HepG2 (cell line): ENCODE data around the gene PEAK3. TPM values are rescaled to one million over a fixed set of nuclear protein-coding genes. Genes with fewer than 3 reads are reported as not detected.

Experiments
- ATAC-seq: fragments of 200-7000 bp; cut with Tn5 transposase; 3 replicates; pipeline ENCODE4 v1.9.1; 2020; ENCODE audit warnings: mild to moderate bottlenecking, moderate library complexity
- BruUV-seq: library from RNA; stranded (reverse); fragments of 400-500 nt; replicated peaks from 2 replicates; lab custom pipeline; 2021; lab: Mats Ljungman, UMichigan
- CTCF ChIA-PET: fragments of 300-600 bp; formaldehyde crosslinking; extraction: SDS; loops from one replicate; lab custom pipeline; 2021; ENCODE audit warnings: low total read pairs, inconsistent platforms, low intra/inter-chr PET ratio; lab: Yijun Ruan, JAX
- POLR2A ChIA-PET: fragments of 350-600 bp; sonication (Branson Sonifier 250); formaldehyde crosslinking; loops from one replicate; lab custom pipeline; 2020; ENCODE audit warnings: antibody characterized with exemption, inconsistent platforms; lab: Yijun Ruan, JAX
- DNase-seq: peaks from one replicate; pipeline ENCODE4 v3.0.0-alpha.2; 2015; ENCODE audit warnings: low spot score
- FAIRE-seq: peaks from 3 replicates; lab custom pipeline; 2011; peaks lifted over from hg19 to GRCh38; lab: Jason Lieb, UNC
- H2AFZ ChIP-seq: one replicate; pipeline ENCODE4 v1.6.1; 2011; ENCODE audit warnings: low read length, inconsistent platforms
- H3K27ac ChIP-seq: fragments of 300-600 bp; 3 replicates; pipeline ENCODE4 v1.8.0; 2011; ENCODE audit warnings: mixed run types, mild to moderate bottlenecking, mixed read lengths, low read length, inconsistent platforms; ENCODE audit not compliant: insufficient read depth; ENCODE audit errors: extremely low read length
- H3K27me3 ChIP-seq, 2 experiments: fragments of 200-600 bp in 1 of 2; 2 replicates in 1 of 2; 3 replicates in 1 of 2; pipeline versions ENCODE4 v1.6.0 to v1.8.0; 2011; ENCODE audit warnings: low read length in 2 of 2, mild to moderate bottlenecking in 2 of 2, moderate library complexity in 2 of 2, inconsistent platforms in 1 of 2; ENCODE audit not compliant: insufficient read depth in 2 of 2, control insufficient read depth in 1 of 2
- H3K36me3 ChIP-seq, 2 experiments: fragments of 200-600 bp in 1 of 2; replicated peaks in 1 of 2; 2 replicates in 1 of 2; 3 replicates in 1 of 2; pipeline versions ENCODE4 v1.5.1 to v1.8.0; 2011; ENCODE audit warnings: low read length in 2 of 2, inconsistent platforms in 1 of 2; ENCODE audit not compliant: insufficient read depth in 2 of 2, control insufficient read depth in 1 of 2
- H3K4me1 ChIP-seq: 2 replicates; pipeline ENCODE4 v1.5.1; 2012; ENCODE audit warnings: low read length, inconsistent platforms; ENCODE audit not compliant: insufficient read depth
- H3K4me2 ChIP-seq: 2 replicates; pipeline ENCODE4 v1.6.0; 2011; ENCODE audit warnings: low read depth, low read length, inconsistent platforms
- H3K4me3 ChIP-seq, 3 experiments: fragments of 200-600 bp in 1 of 3; sonication (generic), shearing (Covaris generic) in 1 of 3; replicated peaks in 1 of 3; 2 replicates each; pipeline ENCODE4 v1.5.1; 2011 to 2016; ENCODE audit warnings: low read length in 3 of 3, inconsistent platforms in 2 of 3, low read depth in 2 of 3, mild to moderate bottlenecking in 2 of 3, control low read depth in 1 of 3, mixed read lengths in 1 of 3; ENCODE audit not compliant: insufficient read depth in 1 of 3
- H3K79me2 ChIP-seq: one replicate; pipeline ENCODE4 v1.6.1; 2011; ENCODE audit warnings: low read length, inconsistent platforms; ENCODE audit not compliant: insufficient read depth
- H3K9ac ChIP-seq: 2 replicates; pipeline ENCODE4 v1.6.0; 2011; ENCODE audit warnings: mild to moderate bottlenecking, low read depth, low read length, inconsistent platforms; ENCODE audit not compliant: insufficient read depth
- H3K9me3 ChIP-seq: 2 replicates; pipeline ENCODE4 v1.5.1; 2012; ENCODE audit warnings: mild to moderate bottlenecking, low read length
- H4K20me1 ChIP-seq: 2 replicates; pipeline ENCODE4 v1.6.0; 2011; ENCODE audit warnings: inconsistent platforms, mild to moderate bottlenecking, low read length, moderate library complexity; ENCODE audit not compliant: insufficient read depth
- ARHGAP35 ChIP-seq: sonication (generic); formaldehyde crosslinking; IDR thresholded peaks from 2 replicates; pipeline ENCODE4 v1.9.0; 2022; ENCODE audit warnings: mild to moderate bottlenecking, inconsistent platforms, moderate library complexity, missing genetic modification reagents, borderline replicate concordance
- ZBTB33 ChIP-seq: sonication (generic); formaldehyde crosslinking; IDR thresholded peaks from 2 replicates; pipeline ENCODE4 v1.4.0; 2020; ENCODE audit warnings: missing genetic modification reagents
- ZFP36 ChIP-seq: fragments of 150-350 bp; IDR thresholded peaks from 2 replicates; pipeline ENCODE4 v1.6.1; 2018; ENCODE audit warnings: borderline replicate concordance, low read length, low read depth; ENCODE audit not compliant: partially characterized antibody
- ZMYM4 ChIP-seq: sonication (generic); formaldehyde crosslinking; IDR thresholded peaks from 2 replicates; pipeline ENCODE4 v1.8.1; 2023; ENCODE audit warnings: mild to moderate bottlenecking, missing genetic modification reagents
- ZNF552 ChIP-seq: sonication (generic); formaldehyde crosslinking; IDR thresholded peaks from 2 replicates; pipeline ENCODE4 v1.9.0; 2022; ENCODE audit warnings: missing genetic modification reagents, mild to moderate bottlenecking, borderline replicate concordance
- WGBS: methylation state at CpG from one replicate; pipeline ENCODE4 v1.1.6; 2017; ENCODE audit warnings: low lambda C conversion rate; 5-methylcytosine and 5-hydroxymethylcytosine counted together
- in situ Hi-C: cut with HindIII; loops from 2 replicates; pipeline ENCODE4 v1.10.0; 2017; ENCODE audit warnings: low pct_unique_long_range_greater_than_20kb; ENCODE audit not compliant: extremely low pct_ligation_motif_present
- intact Hi-C: fragments of 100-400 bp; cut with micrococcal nuclease; formaldehyde crosslinking; loops from one replicate; pipeline ENCODE4 v1.10.0; 2022; ENCODE audit not compliant: unreplicated experiment
- polyA plus RNA-seq, 8 experiments: library from polyadenylated mRNA; depleted of rRNA in 3 of 8; stranded (reverse) in 7 of 8; unstranded in 1 of 8; fragments of >200 nt; fragmentation: Illumina TruSeq in 4 of 8; extraction: Trizol in 4 of 8; gene quantifications; 2 replicates each; pipeline versions ENCODE4 v1.2.1 to v1.2.3, GENCODE V29; 2011 to 2016; ENCODE audit warnings: low read depth in 4 of 8, missing spikeins in 1 of 8, mixed read lengths in 1 of 8; ENCODE audit not compliant: insufficient read depth in 1 of 8
- total RNA-seq, 5 experiments: library from RNA; depleted of rRNA; stranded (reverse); fragments of >200 nt; fragmentation: Illumina TruSeq; extraction: Trizol; gene quantifications; 2 replicates each; pipeline ENCODE4 v1.2.3, GENCODE V29; 2016; ENCODE audit warnings: low read depth in 1 of 5

PEAK3 gene
- total and polyA plus RNA-seq, 2 of the 13 experiments (the other 11 are each of a cell fraction or from before 2014, with no cell fraction given) = not detected

- BruUV-seq = no TSS peak
- H2AFZ ChIP-seq = no peak overlapping the region
- ATAC-seq = no peak
- peaks cover 64% of the 10 kb centered on the region for H3K4me1 ChIP-seq
- H3K4me3 ChIP-seq = no peak overlapping the region
- TF ChIP-seq ZNF552 (CRISPR knock-in tag) (no peak), ZBTB33 (CRISPR knock-in tag) (peak; percentile 47; the same call in 1 of the 2 replicates), ZMYM4 (no peak), ARHGAP35 (no peak), ZFP36 (peak; percentile 54)
- TF ChIP-seq, all 625 proteins: peak for 2
- in situ Hi-C loops (no loop called here), intact Hi-C loops (no loop called here)
- 97% methylated on average over 8 of the region's 8 CpGs for WGBS
- Histone ChIP-seq H3K27me3 (no peaks in the 10 kb centered on the region), H4K20me1 (peaks cover 45% of the 10 kb centered on the region), H3K9ac (peak overlapping the region; percentile 18), H3K4me2 (peak overlapping the region; percentile 98; the same call in 1 of the 2 replicates), H3K9me3 (no peaks in the 10 kb centered on the region), H3K27ac (peak overlapping the region; percentile 58), H3K36me3 (peaks cover 25 to 50% of the 10 kb centered on the region in 2 experiments; a peak in 4 of 5 replicates), H3K79me2 (peaks cover 60% of the 10 kb centered on the region)
- POLR2A ChIA-PET = interaction anchor here (1.1 to 1.5 kb wide), 2 partner anchors 10 to 24 kb away, joined by 3 to 9 read pairs; no protein-coding TSS in a partner anchor
- CTCF ChIA-PET = interaction anchor here (1.4 kb wide), 1 partner anchor 73 kb away, joined by 5 read pairs; no protein-coding TSS in a partner anchor
- FAIRE-seq = no peak
- DNase-seq = no peak
Observed at GRCh38 chr19:2242816-2243215, 39.2 kb downstream of the PEAK3 start.
